ENCODE measurements around the gene GJA9.

- TF ChIP-seq YY1 (IDR thresholded peaks at IDR 0.05; ENCODE audit: insufficient read depth, insufficient read length) (no peak), ZNF274 (IDR thresholded peaks at IDR 0.05; ENCODE audit: low read depth, low read length) (no peak)
These were observed 18.2 kb upstream of the GJA9 start for GRCh38 chr1:38899560-38899959.

All from NT2/D1 (cell line).